Islet of Langerhans (tissue), 1 donor: Measurements from ENCODE around the gene RDX.
A peak's percentile ranks its signal among the peaks of the same experiment; 100 is the strongest.

Experiments used
- FAIRE-seq: peaks from one replicate; lab custom pipeline; 2011; peaks lifted over from hg19 to GRCh38; lab: Jason Lieb, UNC

RDX gene

GRCh38 chr11:110169738-110170137 lies 126.7 kb downstream of the RDX start:
- FAIRE-seq: no peak

- no peak for FAIRE-seq
These were observed 128.2 kb downstream of the RDX start for GRCh38 chr11:110168033-110168803.

- FAIRE-seq: no peak
These were observed 131.1 kb downstream of the RDX start for GRCh38 chr11:110165039-110165925.

GRCh38 chr11:110162216-110162615 lies 134.2 kb downstream of the RDX start:
- no peak for FAIRE-seq

GRCh38 chr11:110161061-110161460 lies 135.4 kb downstream of the RDX start:
- no peak for FAIRE-seq

GRCh38 chr11:110160437-110160836 lies 136.0 kb downstream of the RDX start:
- FAIRE-seq: peak; percentile 68

GRCh38 chr11:110160016-110160415 lies 136.4 kb downstream of the RDX start:
- no peak for FAIRE-seq

GRCh38 chr11:110159476-110159875 lies 136.9 kb downstream of the RDX start:
- no peak for FAIRE-seq

- FAIRE-seq: no peak
These were observed 137.9 kb downstream of the RDX start for GRCh38 chr11:110158317-110159200.

GRCh38 chr11:110156503-110156902 lies 139.9 kb downstream of the RDX start:
- FAIRE-seq: peak; percentile 17

GRCh38 chr11:110153474-110153873 lies 142.9 kb downstream of the RDX start:
- FAIRE-seq: no peak

- no peak for FAIRE-seq
These were observed 144.2 kb downstream of the RDX start for GRCh38 chr11:110152199-110152598.

- no peak for FAIRE-seq
These were observed 147.4 kb downstream of the RDX start for GRCh38 chr11:110148775-110149744.

GRCh38 chr11:110147962-110148709 lies 148.3 kb downstream of the RDX start:
- FAIRE-seq: no peak

GRCh38 chr11:110141812-110142211 lies 154.6 kb downstream of the RDX start:
- FAIRE-seq: peak; percentile 33

- no peak for FAIRE-seq
These were observed 162.3 kb downstream of the RDX start for GRCh38 chr11:110134110-110134509.

GRCh38 chr11:110133160-110133559 lies 163.3 kb downstream of the RDX start:
- peak; percentile 66 for FAIRE-seq

- FAIRE-seq: peak; percentile 47
These were observed 164.9 kb downstream of the RDX start for GRCh38 chr11:110131386-110132123.

GRCh38 chr11:110130642-110131238 lies 165.7 kb downstream of the RDX start:
- FAIRE-seq: peak; percentile 43
